Stimulated activated CD4-positive, alpha-beta T cell treated with anti-CD3 and anti-CD28 coated beads, Interleukin-15, amount 100 ng/mL, for 48 hours (primary cell): Measurements from ENCODE around the gene SHISAL1.

ENCODE experiments used
- DNase-seq, 2 donors: peaks; one replicate each; pipeline ENCODE4 v3.0.0-alpha.2; 2020; ENCODE audit warnings: low read depth in 2 of 2

The SHISAL1 gene

GRCh38 chr22:44210722-44211121 lies 102.0 kb downstream of the SHISAL1 start:
- DNase-seq, result no peak

GRCh38 chr22:44209343-44209742 lies 103.4 kb downstream of the SHISAL1 start:
- DNase-seq, result no peak

GRCh38 chr22:44207981-44208317 lies 104.8 kb downstream of the SHISAL1 start:
- no peak for DNase-seq

GRCh38 chr22:44207173-44207980 lies 105.4 kb downstream of the SHISAL1 start:
- no peak for DNase-seq

GRCh38 chr22:44206696-44207095 lies 106.1 kb downstream of the SHISAL1 start:
- DNase-seq, result no peak

GRCh38 chr22:44206330-44206645 lies 106.5 kb downstream of the SHISAL1 start:
- no peak for DNase-seq

GRCh38 chr22:44205516-44206329 lies 107.0 kb downstream of the SHISAL1 start:
- DNase-seq, result no peak

GRCh38 chr22:44204739-44205515 lies 107.8 kb downstream of the SHISAL1 start:
- no peak for DNase-seq

GRCh38 chr22:44203203-44203602 lies 109.5 kb downstream of the SHISAL1 start:
- DNase-seq, result no peak

GRCh38 chr22:44202261-44202789 lies 110.4 kb downstream of the SHISAL1 start:
- DNase-seq, result no peak

- no peak for DNase-seq
Measured at GRCh38 chr22:44201665-44202064, 111.1 kb downstream of the SHISAL1 start.

GRCh38 chr22:44200855-44201550 lies 111.7 kb downstream of the SHISAL1 start:
- no peak for DNase-seq

GRCh38 chr22:44200451-44200850 lies 112.3 kb downstream of the SHISAL1 start:
- DNase-seq, result no peak

- no peak for DNase-seq
Measured at GRCh38 chr22:44199866-44200265, 112.9 kb downstream of the SHISAL1 start.

- no peak for DNase-seq
Measured at GRCh38 chr22:44199164-44199563, 113.6 kb downstream of the SHISAL1 start.

- no peak for DNase-seq
Measured at GRCh38 chr22:44197271-44197670, 115.5 kb downstream of the SHISAL1 start.

GRCh38 chr22:44196731-44197131 lies 116.0 kb downstream of the SHISAL1 start:
- DNase-seq, result no peak

GRCh38 chr22:44196241-44196640 lies 116.5 kb downstream of the SHISAL1 start:
- DNase-seq, result no peak

- no peak for DNase-seq
Measured at GRCh38 chr22:44195189-44195871, 117.4 kb downstream of the SHISAL1 start.

- no peak for DNase-seq
Measured at GRCh38 chr22:44194569-44194968, 118.2 kb downstream of the SHISAL1 start.
